GM15510 (cell line): ENCODE results near the gene TBX2.

Experiments
- POLR2A ChIP-seq: IDR thresholded peaks from 3 replicates; pipeline ENCODE4 v1.6.1; 2011; ENCODE audit warnings: borderline replicate concordance; ENCODE audit not compliant: insufficient read length; ENCODE audit errors: extremely low read depth

The TBX2 gene

GRCh38 chr17:61399131-61400065, at the start of gene TBX2:
Gene TBX2 (plus strand): TSS chr17:61399843. CDS start chr17:61400177, 334 bp downstream.
- TF ChIP-seq POLR2A, result no peak

- no peak for TF ChIP-seq POLR2A
Observed at GRCh38 chr17:61351745-61352407, 47.8 kb upstream of the TBX2 start.

- TF ChIP-seq POLR2A, result no peak
Observed at GRCh38 chr17:61352408-61352770, 47.3 kb upstream of the TBX2 start.

- no peak for TF ChIP-seq POLR2A
Observed at GRCh38 chr17:61352781-61353491, 46.7 kb upstream of the TBX2 start.

- no peak for TF ChIP-seq POLR2A
Observed at GRCh38 chr17:61353615-61354014, 46.0 kb upstream of the TBX2 start.

- TF ChIP-seq POLR2A, result no peak
Observed at GRCh38 chr17:61354895-61355874, 44.5 kb upstream of the TBX2 start.

GRCh38 chr17:61360318-61360943, 39.2 kb upstream of the TBX2 start:
- TF ChIP-seq POLR2A, result no peak

GRCh38 chr17:61361084-61361483, 38.6 kb upstream of the TBX2 start:
- no peak for TF ChIP-seq POLR2A

GRCh38 chr17:61362396-61362795, 37.2 kb upstream of the TBX2 start:
- no peak for TF ChIP-seq POLR2A

GRCh38 chr17:61362852-61363600, 36.6 kb upstream of the TBX2 start:
- TF ChIP-seq POLR2A, result no peak

- no peak for TF ChIP-seq POLR2A
Observed at GRCh38 chr17:61363601-61364462, 35.8 kb upstream of the TBX2 start.

- TF ChIP-seq POLR2A, result no peak
Observed at GRCh38 chr17:61364463-61364846, 35.2 kb upstream of the TBX2 start.
